GM12878 (cell line): ENCODE measurements around the gene RICTOR. TPM values are rescaled to one million over a fixed set of nuclear protein-coding genes. Genes with fewer than 3 reads are reported as not detected.

Experiments used
- ATAC-seq: fragments of 200-7000 bp; cut with Tn5 transposase; 3 replicates; pipeline ENCODE4 v1.9.1; 2020; ENCODE audit warnings: mild to moderate bottlenecking, moderate library complexity
- BruUV-seq: library from RNA; stranded (reverse); fragments of 400-500 nt; replicated peaks from 2 replicates; lab custom pipeline; 2021; lab: Mats Ljungman, UMichigan
- CTCF ChIA-PET: fragments of 300-600 bp; sonication (Branson Sonifier 250); formaldehyde crosslinking; extraction: SDS; loops from one replicate; lab custom pipeline; 2021; ENCODE audit warnings: inconsistent platforms; lab: Yijun Ruan, JAX
- POLR2A ChIA-PET: fragments of 350-600 bp; formaldehyde crosslinking; extraction: SDS; loops from one replicate; lab custom pipeline; 2021; ENCODE audit warnings: inconsistent platforms; lab: Charles Lee
- RAD21 ChIA-PET: fragments of 300-600 bp; sonication (Branson Sonifier 250); formaldehyde crosslinking; loops from one replicate; lab custom pipeline; 2023; ENCODE audit warnings: antibody characterized with exemption; ENCODE audit not compliant: unreplicated experiment; lab: Charles Lee
- SMC1A ChIA-PET: fragments of 300-600 bp; sonication (Branson Sonifier 250); formaldehyde crosslinking; loops from one replicate; lab custom pipeline; 2023; ENCODE audit not compliant: unreplicated experiment, uncharacterized antibody; lab: Charles Lee
- DNase-seq: peaks from one replicate; pipeline ENCODE4 v3.0.0-alpha.2; 2011; ENCODE audit warnings: low read depth, low spot score
- FAIRE-seq: peaks from 3 replicates; lab custom pipeline; 2011; peaks lifted over from hg19 to GRCh38; lab: Jason Lieb, UNC
- H2AFZ ChIP-seq: 2 replicates; pipeline ENCODE4 v1.6.0; 2011; ENCODE audit warnings: low read depth, low read length, control low read depth; ENCODE audit not compliant: control insufficient read depth
- H3K27ac ChIP-seq: 2 replicates; pipeline ENCODE4 v1.5.1; 2011; ENCODE audit warnings: control low read depth; ENCODE audit not compliant: control insufficient read depth, insufficient read depth
- H3K27me3 ChIP-seq, 2 experiments: replicated peaks in 1 of 2; 2 replicates each; pipeline versions ENCODE4 v1.6.0 to v1.6.1; 2011; ENCODE audit warnings: low read length in 1 of 2; ENCODE audit not compliant: control insufficient read depth in 2 of 2, insufficient read depth in 2 of 2
- H3K36me3 ChIP-seq, 2 experiments: 2 replicates each; pipeline ENCODE4 v1.5.1; 2011; ENCODE audit warnings: low read length in 1 of 2; ENCODE audit not compliant: control insufficient read depth in 2 of 2, insufficient read depth in 2 of 2
- H3K4me1 ChIP-seq: 2 replicates; pipeline ENCODE4 v1.6.1; 2011; ENCODE audit warnings: mild to moderate bottlenecking, low read length, moderate library complexity, mixed read lengths; ENCODE audit not compliant: control insufficient read depth, insufficient read depth
- H3K4me2 ChIP-seq: 2 replicates; pipeline ENCODE4 v1.6.0; 2011; ENCODE audit warnings: control low read depth; ENCODE audit not compliant: control insufficient read depth, insufficient read depth
- H3K4me3 ChIP-seq: fragments of 200-600 bp; sonication (generic); 2 replicates; pipeline ENCODE4 v1.5.1; 2016
- H3K79me2 ChIP-seq: 2 replicates; pipeline ENCODE4 v1.6.0; 2011; ENCODE audit warnings: low read length; ENCODE audit not compliant: control insufficient read depth, insufficient read depth
- H3K9ac ChIP-seq: 2 replicates; pipeline ENCODE4 v1.8.0; 2011; ENCODE audit warnings: low read length, control low read depth, mixed read lengths; ENCODE audit not compliant: control insufficient read depth, insufficient read depth
- H3K9me3 ChIP-seq: replicated peaks from 3 replicates; pipeline ENCODE4 v1.5.1; 2011; ENCODE audit warnings: mild to moderate bottlenecking, low read length; ENCODE audit not compliant: control insufficient read depth, insufficient read depth
- H4K20me1 ChIP-seq: 2 replicates; pipeline ENCODE4 v1.6.0; 2011; ENCODE audit not compliant: control insufficient read depth, insufficient read depth
- BHLHE40 ChIP-seq, 2 experiments: fragments of 450-650 bp in 1 of 2; IDR thresholded peaks; 2 replicates each; pipeline ENCODE4 v1.6.1; 2011 to 2017; ENCODE audit warnings: low read depth in 2 of 2, borderline replicate concordance in 1 of 2, improper control_type of control experiment in 1 of 2, low read length in 1 of 2, mild to moderate bottlenecking in 1 of 2
- POU2F2 ChIP-seq: IDR thresholded peaks from 3 replicates; pipeline ENCODE4 v1.6.1; 2011; ENCODE audit warnings: low read depth, mild to moderate bottlenecking, low read length, borderline replicate concordance
- TCF12 ChIP-seq: IDR thresholded peaks from 2 replicates; pipeline ENCODE4 v1.6.1; 2011; ENCODE audit warnings: low read depth, mild to moderate bottlenecking, low read length
- ZNF622 ChIP-seq: fragments of 450-650 bp; IDR thresholded peaks from 2 replicates; pipeline ENCODE4 v1.6.1; 2017; ENCODE audit warnings: mild to moderate bottlenecking, inconsistent platforms
- WGBS: methylation state at CpG from one replicate; pipeline ENCODE4 v1.1.6; 2016; ENCODE audit warnings: low lambda C conversion rate; ENCODE audit not compliant: insufficient replicate concordance, insufficient coverage; ENCODE audit errors: missing lambda C conversion rate; 5-methylcytosine and 5-hydroxymethylcytosine counted together
- in situ Hi-C: fragments of 300-500 bp; cut with MboI; formaldehyde crosslinking; loops from 9 replicates; pipeline ENCODE4 v1.14.3; 2018; ENCODE audit warnings: mixed read lengths
- intact Hi-C: fragments of 100-400 bp; cut with micrococcal nuclease; formaldehyde crosslinking; loops from one replicate; pipeline ENCODE4 v1.14.2; 2022; ENCODE audit not compliant: unreplicated experiment
- polyA plus RNA-seq, 11 experiments: library from polyadenylated mRNA; depleted of rRNA in 4 of 11; unstranded in 6 of 11; stranded (reverse) in 5 of 11; fragments of >200 nt; fragmentation: Nextera tagmentation in 4 of 11; fragmentation: Illumina TruSeq in 1 of 11; extraction: Ambion mirVana in 4 of 11; extraction: Trizol in 1 of 11; gene quantifications; 1 replicate in 1 of 11; 2 replicates in 10 of 11; pipeline versions ENCODE4 v1.2.1 to v1.2.3, GENCODE V29; 2011 to 2016; ENCODE audit warnings: inconsistent platforms in 2 of 11, missing spikeins in 2 of 11, low read depth in 1 of 11
- total RNA-seq, 4 experiments: library from RNA; depleted of rRNA in 3 of 4; stranded (reverse); fragments of >200 nt in 3 of 4; fragmentation: Illumina TruSeq in 1 of 4; extraction: Trizol in 1 of 4; gene quantifications; 2 replicates each; pipeline versions ENCODE4 v1.2.1 to v1.2.3, GENCODE V29; 2013 to 2021
- TF ChIP-seq, protein P1 (sequence below): fragments of 450-650 bp; IDR thresholded peaks from 2 replicates; pipeline ENCODE4 v1.6.1; 2017; ENCODE audit warnings: mild to moderate bottlenecking, low read depth, inconsistent platforms; ENCODE audit not compliant: poor library complexity, severe bottlenecking
- TF ChIP-seq, protein P2 (sequence below): fragments of 450-650 bp; IDR thresholded peaks from 2 replicates; pipeline ENCODE4 v1.6.1; 2017; ENCODE audit warnings: antibody characterized with exemption, mild to moderate bottlenecking, moderate library complexity

The RICTOR gene
- total and polyA plus RNA-seq, 10 of the 15 experiments (the other 5 are each of a cell fraction or from before 2014, with no cell fraction given) = 2.7 to 23.0 (median 6.9) TPM

DNA sequence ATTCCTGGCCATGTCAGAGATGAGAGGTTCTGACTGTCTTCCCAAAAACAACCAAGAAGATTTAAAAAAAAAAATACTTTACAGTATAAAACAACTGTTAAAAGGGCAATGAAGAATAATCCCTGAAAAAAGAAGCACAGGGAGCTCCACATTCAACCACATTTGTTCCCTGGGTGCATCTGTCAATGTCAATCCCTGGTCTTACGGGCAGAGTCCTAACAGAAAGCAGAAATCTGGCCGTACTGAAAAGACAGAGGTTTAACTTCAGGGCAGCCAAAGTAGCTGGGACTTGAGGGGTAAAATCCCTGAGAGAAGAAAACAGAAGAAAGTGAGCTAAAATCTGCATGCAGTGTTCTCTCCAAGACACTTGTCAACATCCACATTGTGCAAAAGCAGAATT lies 76.6 kb downstream of the RICTOR start:
- Histone ChIP-seq H3K36me3 (no peaks in the 10 kb centered on the region), H3K4me1 (no peaks in the 10 kb centered on the region), H3K4me3 (no peak overlapping the region)
- in situ Hi-C loops (no loop called here), intact Hi-C loops (loop anchor here (10.0 kb wide), 1 partner anchor 217 kb away; the partner anchor contains the start of gene FYB1)
- ATAC-seq = no peak
- CTCF ChIA-PET = interaction anchor here (0.6 to 1.5 kb wide), 3 partner anchors 81 to 1378 kb away, joined by 3 to 16 read pairs (median 3); no protein-coding TSS in a partner anchor
- WGBS = 100% methylated on average over 2 of the region's 2 CpGs
- DNase-seq = no peak
- TF ChIP-seq, protein P1, sequence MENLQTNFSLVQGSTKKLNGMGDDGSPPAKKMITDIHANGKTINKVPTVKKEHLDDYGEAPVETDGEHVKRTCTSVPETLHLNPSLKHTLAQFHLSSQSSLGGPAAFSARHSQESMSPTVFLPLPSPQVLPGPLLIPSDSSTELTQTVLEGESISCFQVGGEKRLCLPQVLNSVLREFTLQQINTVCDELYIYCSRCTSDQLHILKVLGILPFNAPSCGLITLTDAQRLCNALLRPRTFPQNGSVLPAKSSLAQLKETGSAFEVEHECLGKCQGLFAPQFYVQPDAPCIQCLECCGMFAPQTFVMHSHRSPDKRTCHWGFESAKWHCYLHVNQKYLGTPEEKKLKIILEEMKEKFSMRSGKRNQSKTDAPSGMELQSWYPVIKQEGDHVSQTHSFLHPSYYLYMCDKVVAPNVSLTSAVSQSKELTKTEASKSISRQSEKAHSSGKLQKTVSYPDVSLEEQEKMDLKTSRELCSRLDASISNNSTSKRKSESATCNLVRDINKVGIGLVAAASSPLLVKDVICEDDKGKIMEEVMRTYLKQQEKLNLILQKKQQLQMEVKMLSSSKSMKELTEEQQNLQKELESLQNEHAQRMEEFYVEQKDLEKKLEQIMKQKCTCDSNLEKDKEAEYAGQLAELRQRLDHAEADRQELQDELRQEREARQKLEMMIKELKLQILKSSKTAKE = no peak
- TF ChIP-seq, all 136 proteins: peak for 0
- Histone ChIP-seq H4K20me1 (no peaks in the 10 kb centered on the region), H3K9ac (no peak overlapping the region), H3K4me2 (no peak overlapping the region), H2AFZ (no peak overlapping the region), H3K79me2 (no peaks in the 10 kb centered on the region), H3K9me3 (no peaks in the 10 kb centered on the region), H3K27ac (no peak overlapping the region), H3K27me3 (no peaks in the 10 kb centered on the region)
- no TSS peak for BruUV-seq
- no peak for FAIRE-seq
- ChIA-PET RAD21 (interaction anchor here (2.7 kb wide), 1 partner anchor 83 kb away, joined by 9 read pairs; no protein-coding TSS in a partner anchor), SMC1A (interaction anchor here (1.7 kb wide), 1 partner anchor 82 kb away, joined by 9 read pairs; no protein-coding TSS in a partner anchor), POLR2A (no interaction called here)

DNA sequence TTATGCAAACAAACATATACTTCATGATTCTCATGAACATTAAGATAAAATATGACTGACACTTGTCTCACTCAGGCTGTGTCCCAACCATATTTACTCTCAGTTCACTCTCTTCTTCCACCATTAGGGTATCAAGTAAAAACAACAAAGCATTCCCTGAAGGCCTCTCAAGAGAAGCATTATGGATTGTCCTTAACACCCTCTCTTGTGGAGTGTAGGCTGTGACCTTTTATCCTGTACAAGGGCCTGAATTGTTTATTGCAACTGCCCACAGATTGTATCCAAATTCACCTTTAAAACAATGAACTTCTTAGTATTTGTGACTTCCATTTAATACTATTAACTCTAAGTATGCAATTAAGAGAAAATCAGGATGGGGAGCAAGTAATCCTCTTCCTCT lies 78.1 kb downstream of the RICTOR start:
- Histone ChIP-seq H4K20me1 (no peaks in the 10 kb centered on the region), H3K4me1 (no peaks in the 10 kb centered on the region), H3K27me3 (no peaks in the 10 kb centered on the region), H3K36me3 (no peaks in the 10 kb centered on the region)
- no peak for DNase-seq
- ChIA-PET RAD21 (no interaction called here), CTCF (interaction anchor here (1.0 kb wide), 1 partner anchor 75 kb away, joined by 4 read pairs; no protein-coding TSS in a partner anchor), POLR2A (no interaction called here)
- TF ChIP-seq BHLHE40 (IDR thresholded peaks at IDR 0.05; ENCODE audit: borderline replicate concordance in 1 of 2, low read depth in 2 of 2, low read length in 1 of 2) (no peak), POU2F2 (no peak), ZNF622 (no peak), TCF12 (no peak)
- TF ChIP-seq, protein P2, sequence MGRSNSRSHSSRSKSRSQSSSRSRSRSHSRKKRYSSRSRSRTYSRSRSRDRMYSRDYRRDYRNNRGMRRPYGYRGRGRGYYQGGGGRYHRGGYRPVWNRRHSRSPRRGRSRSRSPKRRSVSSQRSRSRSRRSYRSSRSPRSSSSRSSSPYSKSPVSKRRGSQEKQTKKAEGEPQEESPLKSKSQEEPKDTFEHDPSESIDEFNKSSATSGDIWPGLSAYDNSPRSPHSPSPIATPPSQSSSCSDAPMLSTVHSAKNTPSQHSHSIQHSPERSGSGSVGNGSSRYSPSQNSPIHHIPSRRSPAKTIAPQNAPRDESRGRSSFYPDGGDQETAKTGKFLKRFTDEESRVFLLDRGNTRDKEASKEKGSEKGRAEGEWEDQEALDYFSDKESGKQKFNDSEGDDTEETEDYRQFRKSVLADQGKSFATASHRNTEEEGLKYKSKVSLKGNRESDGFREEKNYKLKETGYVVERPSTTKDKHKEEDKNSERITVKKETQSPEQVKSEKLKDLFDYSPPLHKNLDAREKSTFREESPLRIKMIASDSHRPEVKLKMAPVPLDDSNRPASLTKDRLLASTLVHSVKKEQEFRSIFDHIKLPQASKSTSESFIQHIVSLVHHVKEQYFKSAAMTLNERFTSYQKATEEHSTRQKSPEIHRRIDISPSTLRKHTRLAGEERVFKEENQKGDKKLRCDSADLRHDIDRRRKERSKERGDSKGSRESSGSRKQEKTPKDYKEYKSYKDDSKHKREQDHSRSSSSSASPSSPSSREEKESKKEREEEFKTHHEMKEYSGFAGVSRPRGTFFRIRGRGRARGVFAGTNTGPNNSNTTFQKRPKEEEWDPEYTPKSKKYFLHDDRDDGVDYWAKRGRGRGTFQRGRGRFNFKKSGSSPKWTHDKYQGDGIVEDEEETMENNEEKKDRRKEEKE = no peak
- TF ChIP-seq, all 136 proteins: peak for 0
- H3K9me3 ChIP-seq = no peaks in the 10 kb centered on the region
- FAIRE-seq (no peak), ATAC-seq (no peak)
- in situ Hi-C loops = no loop called here
- no peak overlapping the region for H3K9ac ChIP-seq
- no peaks in the 10 kb centered on the region for H3K79me2 ChIP-seq
- SMC1A ChIA-PET = interaction anchor here (1.2 to 4.9 kb wide), 2 partner anchors 12 to 84 kb away, joined by 4 to 35 read pairs; no protein-coding TSS in a partner anchor
- BruUV-seq = no TSS peak
- intact Hi-C loops = loop anchor here (10.0 kb wide), 1 partner anchor 219 kb away; the partner anchor contains the start of gene FYB1
- no peak overlapping the region for H3K27ac ChIP-seq
- no peak overlapping the region for H3K4me3 ChIP-seq
- H2AFZ ChIP-seq = no peak overlapping the region
- H3K4me2 ChIP-seq = no peak overlapping the region
